Neural cell (in vitro differentiated cells): Measurements from ENCODE around the gene KLHL21. TPM values are rescaled to one million over a fixed set of nuclear protein-coding genes. Genes with fewer than 3 reads are reported as not detected.

ENCODE experiments used
- H2AFZ ChIP-seq: fragments of 200-600, 300-800 bp; sonication (generic), shearing (Covaris generic); 2 replicates; pipeline ENCODE4 v1.6.0; 2014; ENCODE audit warnings: low read depth, mild to moderate bottlenecking, antibody characterized with exemption, low read length, moderate library complexity
- H3F3A ChIP-seq: fragments of 200-600 bp; shearing (Covaris generic); 2 replicates; pipeline ENCODE4 v1.6.1; 2016; ENCODE audit warnings: mild to moderate bottlenecking, moderate library complexity, mixed read lengths, antibody characterized with exemption, low read length; ENCODE audit not compliant: insufficient read depth, poor library complexity, severe bottlenecking
- H3K27ac ChIP-seq: fragments of 200-600, 300-800 bp; sonication (generic), shearing (Covaris generic); 2 replicates; pipeline ENCODE4 v1.5.1; 2014; ENCODE audit warnings: mild to moderate bottlenecking, low read length, moderate library complexity
- H3K27me3 ChIP-seq: fragments of 300-800, 200-600 bp; sonication (generic), shearing (Covaris generic); 2 replicates; pipeline ENCODE4 v1.6.0; 2014; ENCODE audit warnings: mild to moderate bottlenecking, low read depth, low read length, moderate library complexity; ENCODE audit not compliant: insufficient read depth
- H3K36me3 ChIP-seq: fragments of 300-800, 200-600 bp; sonication (generic), shearing (Covaris generic); 2 replicates; pipeline ENCODE4 v1.5.1; 2014; ENCODE audit warnings: mild to moderate bottlenecking, antibody characterized with exemption, low read length, moderate library complexity; ENCODE audit not compliant: insufficient read depth
- H3K4me2 ChIP-seq: fragments of 300-800, 200-600 bp; sonication (generic), shearing (Covaris generic); 2 replicates; pipeline ENCODE4 v1.6.0; 2014; ENCODE audit warnings: mild to moderate bottlenecking, low read length
- H3K4me3 ChIP-seq: fragments of 300-800, 200-600 bp; sonication (generic), shearing (Covaris generic); 2 replicates; pipeline ENCODE4 v1.5.1; 2014; ENCODE audit warnings: mild to moderate bottlenecking, low read length, moderate library complexity
- H3K79me2 ChIP-seq: fragments of 200-600 bp; shearing (Covaris generic); replicated peaks from 2 replicates; pipeline ENCODE4 v1.6.0; 2014; ENCODE audit warnings: mild to moderate bottlenecking, low read length, moderate library complexity; ENCODE audit not compliant: insufficient read depth
- H3K9ac ChIP-seq: fragments of 300-800, 200-600 bp; sonication (generic), shearing (Covaris generic); 2 replicates; pipeline ENCODE4 v1.6.1; 2016; ENCODE audit warnings: mild to moderate bottlenecking, low read length, mixed read lengths
- H3K9me2 ChIP-seq: fragments of 200-600 bp; shearing (Covaris generic); 2 replicates; pipeline ENCODE4 v1.6.1; 2016; ENCODE audit warnings: mild to moderate bottlenecking, low read length, mixed read lengths; ENCODE audit not compliant: insufficient read depth
- H3K9me3 ChIP-seq: fragments of 200-600, 300-800 bp; sonication (generic), shearing (Covaris generic); 2 replicates; pipeline ENCODE4 v1.6.1; 2016; ENCODE audit warnings: mild to moderate bottlenecking, mixed run types, low read length, moderate library complexity, mixed read lengths
- H4K20me1 ChIP-seq: fragments of 200-600 bp; shearing (Covaris generic); 2 replicates; pipeline ENCODE4 v1.6.1; 2016; ENCODE audit warnings: mild to moderate bottlenecking, mixed run types; ENCODE audit not compliant: insufficient read depth
- EP300 ChIP-seq: fragments of 450-650 bp; conservative IDR thresholded peaks from 2 replicates; pipeline ENCODE4 v1.6.1; 2014; ENCODE audit warnings: antibody characterized with exemption, mild to moderate bottlenecking, moderate library complexity; ENCODE audit not compliant: poor library complexity, severe bottlenecking
- EZH2 ChIP-seq: fragments of 200-600, 300-800 bp; shearing (Covaris generic), sonication (generic); IDR thresholded peaks from 2 replicates; pipeline ENCODE4 v1.6.1; 2014; ENCODE audit warnings: antibody characterized with exemption, low read length, borderline replicate concordance, mild to moderate bottlenecking; ENCODE audit not compliant: insufficient read depth, poor library complexity, severe bottlenecking
- MXI1 ChIP-seq: fragments of 450-650 bp; conservative IDR thresholded peaks from 2 replicates; pipeline ENCODE4 v1.6.1; 2014; ENCODE audit warnings: antibody characterized with exemption, mild to moderate bottlenecking; ENCODE audit not compliant: poor library complexity, severe bottlenecking
- POLR2AphosphoS5 ChIP-seq: IDR thresholded peaks from 2 replicates; pipeline ENCODE4 v1.6.1; 2012
- RAD21 ChIP-seq: fragments of 450-650 bp; conservative IDR thresholded peaks from 2 replicates; pipeline ENCODE4 v1.6.1; 2014; ENCODE audit warnings: antibody characterized with exemption, mild to moderate bottlenecking, moderate library complexity
- SMC3 ChIP-seq: fragments of 450-650 bp; conservative IDR thresholded peaks from 2 replicates; pipeline ENCODE4 v1.6.1; 2014; ENCODE audit warnings: antibody characterized with exemption, mild to moderate bottlenecking, moderate library complexity; ENCODE audit not compliant: poor library complexity
- TAF1 ChIP-seq: IDR thresholded peaks from 2 replicates; pipeline ENCODE4 v1.6.1; 2012; ENCODE audit warnings: low read depth
- polyA plus RNA-seq: library from polyadenylated mRNA; depleted of rRNA; stranded (reverse); fragments of >200 nt; gene quantifications from 2 replicates; pipeline ENCODE4 v1.2.3, GENCODE V29; 2014
- small RNA-seq, 3 experiments: library from RNA; depleted of rRNA; stranded (forward); fragments of <200 nt; gene quantifications; one replicate each; pipeline ENCODE3, GENCODE V24; 2012
- TF ChIP-seq, protein P1 (sequence below): IDR thresholded peaks from 2 replicates; pipeline ENCODE4 v1.6.1; 2012; ENCODE audit warnings: borderline replicate concordance

KLHL21 gene
- polyA plus RNA-seq, 1 donor from 2014 or later, result 8.4 TPM

DNA sequence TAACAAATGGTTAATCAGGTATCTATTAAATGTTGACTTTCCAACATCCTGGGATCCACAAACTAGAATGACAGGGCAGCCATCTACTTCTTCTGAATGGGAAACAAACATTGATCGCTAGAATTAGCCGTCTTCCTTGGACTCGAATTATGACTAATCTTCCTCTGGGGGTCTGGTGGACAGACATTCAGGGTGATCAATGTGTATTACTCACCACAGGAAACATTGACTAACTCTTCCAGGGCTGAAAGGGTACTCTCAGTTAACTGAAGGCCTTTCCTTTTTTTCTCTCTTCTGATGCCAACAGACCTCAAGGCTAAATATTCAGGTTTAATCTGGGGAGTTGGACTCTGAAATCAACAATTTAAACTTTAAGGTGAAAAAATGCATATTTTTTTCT is 57.8 kb downstream of the KLHL21 start:
- no peak overlapping the region for H3K4me3 ChIP-seq
- no peak overlapping the region for H3K27ac ChIP-seq
- TF ChIP-seq EZH2, result no peak
- TF ChIP-seq SMC3, result no peak
- TF ChIP-seq, protein P1, sequence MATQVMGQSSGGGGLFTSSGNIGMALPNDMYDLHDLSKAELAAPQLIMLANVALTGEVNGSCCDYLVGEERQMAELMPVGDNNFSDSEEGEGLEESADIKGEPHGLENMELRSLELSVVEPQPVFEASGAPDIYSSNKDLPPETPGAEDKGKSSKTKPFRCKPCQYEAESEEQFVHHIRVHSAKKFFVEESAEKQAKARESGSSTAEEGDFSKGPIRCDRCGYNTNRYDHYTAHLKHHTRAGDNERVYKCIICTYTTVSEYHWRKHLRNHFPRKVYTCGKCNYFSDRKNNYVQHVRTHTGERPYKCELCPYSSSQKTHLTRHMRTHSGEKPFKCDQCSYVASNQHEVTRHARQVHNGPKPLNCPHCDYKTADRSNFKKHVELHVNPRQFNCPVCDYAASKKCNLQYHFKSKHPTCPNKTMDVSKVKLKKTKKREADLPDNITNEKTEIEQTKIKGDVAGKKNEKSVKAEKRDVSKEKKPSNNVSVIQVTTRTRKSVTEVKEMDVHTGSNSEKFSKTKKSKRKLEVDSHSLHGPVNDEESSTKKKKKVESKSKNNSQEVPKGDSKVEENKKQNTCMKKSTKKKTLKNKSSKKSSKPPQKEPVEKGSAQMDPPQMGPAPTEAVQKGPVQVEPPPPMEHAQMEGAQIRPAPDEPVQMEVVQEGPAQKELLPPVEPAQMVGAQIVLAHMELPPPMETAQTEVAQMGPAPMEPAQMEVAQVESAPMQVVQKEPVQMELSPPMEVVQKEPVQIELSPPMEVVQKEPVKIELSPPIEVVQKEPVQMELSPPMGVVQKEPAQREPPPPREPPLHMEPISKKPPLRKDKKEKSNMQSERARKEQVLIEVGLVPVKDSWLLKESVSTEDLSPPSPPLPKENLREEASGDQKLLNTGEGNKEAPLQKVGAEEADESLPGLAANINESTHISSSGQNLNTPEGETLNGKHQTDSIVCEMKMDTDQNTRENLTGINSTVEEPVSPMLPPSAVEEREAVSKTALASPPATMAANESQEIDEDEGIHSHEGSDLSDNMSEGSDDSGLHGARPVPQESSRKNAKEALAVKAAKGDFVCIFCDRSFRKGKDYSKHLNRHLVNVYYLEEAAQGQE, result no peak
- no peak for TF ChIP-seq EP300
- TF ChIP-seq MXI1, result no peak
- no peak for TF ChIP-seq RAD21
- TF ChIP-seq POLR2AphosphoS5, result no peak
- TF ChIP-seq TAF1, result no peak
- no peaks in the 10 kb centered on the region for H3K9me2 ChIP-seq
- no peaks in the 10 kb centered on the region for H3K79me2 ChIP-seq
- H3K27me3 ChIP-seq, result no peaks in the 10 kb centered on the region
- H4K20me1 ChIP-seq, result no peaks in the 10 kb centered on the region
- H2AFZ ChIP-seq, result no peak overlapping the region
- H3K36me3 ChIP-seq, result peaks cover 6% of the 10 kb centered on the region
- H3F3A ChIP-seq, result no peaks in the 10 kb centered on the region
- no peaks in the 10 kb centered on the region for H3K9me3 ChIP-seq
- no peak overlapping the region for H3K9ac ChIP-seq
- no peak overlapping the region for H3K4me2 ChIP-seq

Small RNAs within 50 kb of the gene (small RNA-seq; reads per million reads assigned to genes)
- 0 reads per million in 3 experiments for gene RNU6-731P

Other genes with a start within 250 kb of the KLHL21 start
- gene ACOT7, start 209.1 kb downstream of the KLHL21 start, polyA plus RNA-seq, result 101 TPM in 2 replicates
- not detected in 2 replicates for gene HES2, start 182.9 kb downstream of the KLHL21 start, polyA plus RNA-seq
- not detected in 2 replicates for gene ESPN, start 178.1 kb downstream of the KLHL21 start, polyA plus RNA-seq
- gene TNFRSF25, start 136.7 kb downstream of the KLHL21 start, polyA plus RNA-seq, result 52.2 and 68.5 TPM in 2 replicates
- 24.0 and 28.8 TPM in 2 replicates for gene PLEKHG5, start 111.2 kb downstream of the KLHL21 start, polyA plus RNA-seq
- gene NOL9, start 48.4 kb downstream of the KLHL21 start, polyA plus RNA-seq, result 25.4 and 30.7 TPM in 2 replicates
- gene TAS1R1, start 47.6 kb downstream of the KLHL21 start, polyA plus RNA-seq, result not detected in 2 replicates
- 38.7 and 48.2 TPM in 2 replicates for gene ZBTB48, start 22.9 kb downstream of the KLHL21 start, polyA plus RNA-seq
- gene PHF13, start 10.9 kb upstream of the KLHL21 start, polyA plus RNA-seq, result 11.0 and 12.9 TPM in 2 replicates
- gene THAP3, start 22.0 kb upstream of the KLHL21 start, polyA plus RNA-seq, result 51.5 and 67.0 TPM in 2 replicates
- 26.0 and 28.6 TPM in 2 replicates for gene DNAJC11, start 98.9 kb upstream of the KLHL21 start, polyA plus RNA-seq
- gene CAMTA1, start 182.6 kb upstream of the KLHL21 start, polyA plus RNA-seq, result 162 and 181 TPM in 2 replicates